Spleen (tissue), 7 donors: ENCODE results near the gene EPB41L4A.

Source experiments
- CTCF ChIP-seq, 11 experiments: fragments of 200-600 bp in 7 of 11; fragments of 450-650 bp in 4 of 11; sonication (generic) in 4 of 11; IDR thresholded peaks in 8 of 11; conservative IDR thresholded peaks in 3 of 11; 1 replicate in 7 of 11; 2 replicates in 4 of 11; pipeline versions ENCODE4 v1.4.0 to v1.8.0; 2016 to 2021; ENCODE audit warnings: antibody characterized with exemption in 11 of 11, inconsistent platforms in 4 of 11, mild to moderate bottlenecking in 1 of 11
- POLR2A ChIP-seq, 3 donors: fragments of 450-650 bp; IDR thresholded peaks; one replicate each; pipeline ENCODE4 v1.5.1; 2017; ENCODE audit warnings: antibody characterized with exemption in 3 of 3, mild to moderate bottlenecking in 1 of 3
- POLR2AphosphoS5 ChIP-seq, 3 donors: sonication (generic); formaldehyde crosslinking; IDR thresholded peaks; one replicate each; pipeline ENCODE4 v1.5.1; 2017; ENCODE audit warnings: antibody characterized with exemption in 3 of 3
- donor health status: DM: no; HTN: no; CAD: no; lungs with moderate emphysema.
- donor health status: DM: no; HTN: no; CAD: no.
- donor health status: DM: no; HTN: no; CAD: no.

- TF ChIP-seq CTCF (IDR thresholded peaks at IDR 0.05 in 8 of 11, conservative IDR thresholded peaks at IDR 0.05 in 3 of 11) (no peak), POLR2AphosphoS5 (IDR thresholded peaks at IDR 0.05) (no peak), POLR2A (IDR thresholded peaks at IDR 0.05) (no peak)
Measured at GRCh38 chr5:112136773-112137172, 282.3 kb downstream of the EPB41L4A start.
